Measurements from ENCODE around the gene ANXA6.

ANXA6 gene

GRCh38 chr5:151118913-151119575 lies 38.5 kb downstream of the ANXA6 start:
- no peak for TF ChIP-seq GATA3 (IDR thresholded peaks at IDR 0.05; ENCODE audit: low read depth, low read length)
- TF ChIP-seq GATA2 (IDR thresholded peaks at IDR 0.05; ENCODE audit: low read depth, low read length), result no peak

- TF ChIP-seq GATA2 (IDR thresholded peaks at IDR 0.05; ENCODE audit: low read depth, low read length), result no peak
Measured at GRCh38 chr5:151115272-151115905, 42.2 kb downstream of the ANXA6 start.

- TF ChIP-seq GATA2 (IDR thresholded peaks at IDR 0.05; ENCODE audit: low read depth, low read length) (no peak), GATA3 (IDR thresholded peaks at IDR 0.05; ENCODE audit: low read depth, low read length) (no peak)
Measured at GRCh38 chr5:151113651-151114050, 43.9 kb downstream of the ANXA6 start.

- TF ChIP-seq GATA2 (IDR thresholded peaks at IDR 0.05; ENCODE audit: low read depth, low read length), result no peak
- TF ChIP-seq GATA3 (IDR thresholded peaks at IDR 0.05; ENCODE audit: low read depth, low read length), result no peak
Measured at GRCh38 chr5:151110992-151111391, 46.6 kb downstream of the ANXA6 start.

- TF ChIP-seq GATA3 (IDR thresholded peaks at IDR 0.05; ENCODE audit: low read depth, low read length), result no peak
Measured at GRCh38 chr5:151110122-151110681, 47.4 kb downstream of the ANXA6 start.

- TF ChIP-seq GATA2 (IDR thresholded peaks at IDR 0.05; ENCODE audit: low read depth, low read length) (no peak), GATA3 (IDR thresholded peaks at IDR 0.05; ENCODE audit: low read depth, low read length) (no peak)
Measured at GRCh38 chr5:151108566-151108965, 49.0 kb downstream of the ANXA6 start.

- TF ChIP-seq GATA2 (IDR thresholded peaks at IDR 0.05; ENCODE audit: low read depth, low read length) (no peak), GATA3 (IDR thresholded peaks at IDR 0.05; ENCODE audit: low read depth, low read length) (no peak)
Measured at GRCh38 chr5:151107738-151108520, 49.6 kb downstream of the ANXA6 start.

- no peak for TF ChIP-seq GATA3 (IDR thresholded peaks at IDR 0.05; ENCODE audit: low read depth, low read length)
- no peak for TF ChIP-seq GATA2 (IDR thresholded peaks at IDR 0.05; ENCODE audit: low read depth, low read length)
Measured at GRCh38 chr5:151107084-151107483, 50.5 kb downstream of the ANXA6 start.

GRCh38 chr5:151106509-151106908 lies 51.1 kb downstream of the ANXA6 start:
- TF ChIP-seq GATA3 (IDR thresholded peaks at IDR 0.05; ENCODE audit: low read depth, low read length), result no peak
- TF ChIP-seq GATA2 (IDR thresholded peaks at IDR 0.05; ENCODE audit: low read depth, low read length), result no peak

GRCh38 chr5:151106043-151106442 lies 51.5 kb downstream of the ANXA6 start:
- TF ChIP-seq GATA3 (IDR thresholded peaks at IDR 0.05; ENCODE audit: low read depth, low read length) (no peak), GATA2 (IDR thresholded peaks at IDR 0.05; ENCODE audit: low read depth, low read length) (no peak)

- TF ChIP-seq GATA3 (IDR thresholded peaks at IDR 0.05; ENCODE audit: low read depth, low read length) (no peak), GATA2 (IDR thresholded peaks at IDR 0.05; ENCODE audit: low read depth, low read length) (no peak)
Measured at GRCh38 chr5:151105561-151105960, 52.0 kb downstream of the ANXA6 start.

- TF ChIP-seq GATA2 (IDR thresholded peaks at IDR 0.05; ENCODE audit: low read depth, low read length), result no peak
- no peak for TF ChIP-seq GATA3 (IDR thresholded peaks at IDR 0.05; ENCODE audit: low read depth, low read length)
Measured at GRCh38 chr5:151104795-151105194, 52.8 kb downstream of the ANXA6 start.

GRCh38 chr5:151101746-151102145 lies 55.8 kb downstream of the ANXA6 start:
- TF ChIP-seq GATA3 (IDR thresholded peaks at IDR 0.05; ENCODE audit: low read depth, low read length), result no peak
- no peak for TF ChIP-seq GATA2 (IDR thresholded peaks at IDR 0.05; ENCODE audit: low read depth, low read length)

GRCh38 chr5:151101151-151101550 lies 56.4 kb downstream of the ANXA6 start:
- TF ChIP-seq GATA2 (IDR thresholded peaks at IDR 0.05; ENCODE audit: low read depth, low read length) (no peak), GATA3 (IDR thresholded peaks at IDR 0.05; ENCODE audit: low read depth, low read length) (no peak)
